ENCODE measurements around the gene ZGLP1.
"Not testable (repeated sequence)": the region's sequence is repeated elsewhere in the genome, so short reads cannot be mapped to it uniquely, and the experiment has no call there.

Gene ZGLP1

DNA sequence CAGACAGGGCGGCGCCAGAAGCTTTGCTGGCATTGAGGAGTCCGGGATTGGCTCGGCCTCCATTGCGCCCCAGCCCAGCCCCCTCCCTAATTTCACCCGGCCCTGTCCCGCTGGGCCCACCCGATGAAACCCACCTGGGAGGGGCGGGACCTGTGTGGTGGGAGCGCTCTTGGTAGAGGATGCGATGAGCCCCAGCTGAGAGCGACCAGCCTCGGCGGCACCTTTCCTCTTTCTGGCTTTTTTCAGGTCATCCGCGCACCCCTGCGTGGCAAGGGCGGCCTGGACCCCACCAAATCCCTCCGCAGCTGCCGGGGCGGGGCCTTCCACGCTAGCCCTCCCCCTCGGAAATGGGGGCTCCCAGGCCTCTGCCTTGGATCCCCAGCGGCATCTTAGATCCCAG is at the start of gene ZGLP1:
Gene ZGLP1, minus strand, starts transcription at position 393 of the 400 bp plus-strand sequence.
- DNase-seq (ENCODE audit: low spot score), result no peak

GRCh38 chr19:10356431-10356830 is 46.8 kb upstream of the ZGLP1 start:
- no peak for DNase-seq (ENCODE audit: low spot score)

GRCh38 chr19:10353793-10354391 is 44.3 kb upstream of the ZGLP1 start:
- DNase-seq (ENCODE audit: low spot score), result no peak

DNA sequence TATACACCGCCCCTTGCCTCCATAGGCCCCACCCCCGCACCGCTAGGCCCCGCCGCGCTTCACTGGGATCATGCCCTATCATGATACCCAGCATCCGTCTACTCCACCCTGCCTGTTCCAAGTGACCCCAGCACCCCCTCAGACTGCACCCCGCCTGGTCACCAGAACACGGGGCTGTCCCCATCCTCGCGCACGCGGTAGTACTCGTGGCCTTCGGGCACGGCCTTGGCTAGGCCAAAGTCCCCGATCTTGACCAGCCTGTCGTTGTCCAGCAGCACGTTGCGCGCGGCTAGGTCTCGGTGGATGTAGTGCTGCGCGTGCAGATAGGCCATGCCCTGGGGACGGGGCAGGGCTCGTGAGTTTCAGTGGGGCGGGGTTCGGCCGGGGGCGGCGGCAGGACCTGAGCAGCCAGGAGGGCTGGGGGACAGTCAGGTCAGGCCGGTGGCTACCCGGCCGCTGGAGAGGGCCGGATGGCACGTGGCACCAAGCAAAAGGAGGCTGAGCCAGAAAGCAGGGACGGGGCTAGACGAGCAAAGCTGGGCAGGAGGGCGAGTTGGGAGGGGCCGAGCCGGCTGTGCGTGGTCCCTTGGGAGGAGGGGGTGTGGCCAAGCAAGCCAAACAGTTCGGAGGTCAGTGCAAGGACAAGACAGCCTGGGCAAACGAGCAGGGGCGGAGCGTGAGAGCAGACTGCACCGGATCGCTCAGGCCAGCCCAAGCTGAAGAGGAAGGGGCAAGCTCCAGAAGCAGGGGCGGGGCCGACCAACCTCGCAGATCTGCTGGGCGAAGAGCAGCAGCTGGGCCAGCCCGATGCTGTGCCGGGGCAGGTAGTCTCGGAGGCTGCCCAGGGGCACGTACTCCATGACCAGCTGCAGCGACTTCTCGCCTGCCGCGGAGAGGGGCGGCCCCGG is 43.4 kb upstream of the ZGLP1 start:
- DNase-seq (ENCODE audit: low spot score), result no peak

DNA sequence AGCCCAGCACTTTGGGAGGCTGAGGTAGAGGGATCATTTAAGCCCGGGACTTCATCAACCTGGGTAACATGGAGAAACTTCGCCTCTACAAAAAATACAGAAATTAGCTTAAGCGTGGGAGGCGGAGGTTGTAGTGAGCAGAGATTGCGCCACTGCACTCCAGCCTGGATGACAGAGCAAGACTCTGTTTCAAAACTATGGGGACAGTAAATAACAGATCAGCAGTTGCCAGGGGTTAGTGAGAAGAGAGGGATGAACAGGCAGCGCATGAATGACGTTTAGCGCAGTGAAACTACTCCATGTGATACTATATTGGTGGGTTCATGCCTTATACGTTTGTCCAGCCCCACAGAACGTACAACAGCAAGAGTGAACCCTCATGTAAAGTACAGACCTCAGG is 36.9 kb upstream of the ZGLP1 start:
- DNase-seq (ENCODE audit: low spot score), result no peak

DNA sequence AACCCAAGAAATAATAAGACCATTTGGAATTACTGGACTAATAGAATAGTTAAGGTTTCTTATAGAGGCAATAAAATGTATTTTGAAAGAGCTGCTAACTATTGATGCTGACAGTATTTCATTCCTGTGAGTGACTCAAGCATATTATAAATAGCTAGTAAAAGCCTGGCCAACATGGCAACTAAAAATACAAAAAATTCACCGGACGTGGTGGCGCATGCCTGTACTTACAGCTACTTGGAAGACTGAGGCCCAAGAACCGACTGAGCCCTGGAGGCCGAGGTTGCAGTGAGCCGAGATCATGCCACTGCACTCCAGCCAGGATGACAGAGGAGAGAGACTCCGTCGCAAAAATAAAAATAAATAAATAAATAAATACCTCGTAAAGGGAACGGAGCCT is 35.2 kb upstream of the ZGLP1 start:
- no peak for DNase-seq (ENCODE audit: low spot score)

DNA sequence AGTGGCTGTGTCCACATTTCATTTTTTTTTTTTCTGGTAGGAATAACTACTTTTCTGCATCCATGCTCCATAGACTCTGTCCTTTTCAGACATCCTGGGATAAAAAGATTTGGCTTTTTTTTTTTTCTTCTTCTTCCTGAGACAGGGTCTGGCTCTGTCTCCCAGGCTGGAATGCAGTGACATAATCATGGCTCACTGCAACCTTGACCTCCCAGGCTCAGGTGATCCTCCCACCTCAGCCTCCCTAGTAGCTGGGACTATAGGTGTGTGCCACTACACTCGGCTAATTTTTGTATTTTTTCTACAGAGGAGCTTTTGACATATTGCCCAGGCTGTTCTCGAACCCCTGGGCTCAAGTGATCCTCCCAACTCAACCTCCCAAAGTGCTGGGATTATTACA is 33.9 kb upstream of the ZGLP1 start:
- no peak for DNase-seq (ENCODE audit: low spot score)

DNA sequence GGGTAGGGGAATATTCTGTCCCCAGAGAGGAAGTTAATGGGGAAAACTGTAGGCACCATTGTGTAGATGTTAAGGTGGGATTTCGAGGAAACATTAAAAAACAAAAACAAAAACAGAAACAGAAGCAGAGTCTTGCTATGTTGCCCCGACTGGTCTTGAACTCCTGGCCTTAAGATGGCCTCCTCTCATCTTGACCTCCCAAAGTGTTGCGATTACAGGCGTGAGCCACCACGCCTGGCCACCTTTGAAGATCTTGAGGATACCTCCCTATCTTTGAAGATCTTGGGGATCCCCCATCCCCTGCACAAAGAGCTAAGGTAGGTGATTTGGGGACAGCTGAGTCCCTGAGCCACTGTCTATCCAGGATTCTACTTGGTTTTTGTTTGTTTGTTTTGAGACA is 30.4 kb upstream of the ZGLP1 start:
- no peak for DNase-seq (ENCODE audit: low spot score)

- no peak for DNase-seq (ENCODE audit: low spot score)
These were observed 29.9 kb upstream of the ZGLP1 start, which contains the start of gene ICAM3 for GRCh38 chr19:10339380-10339960. Gene ICAM3, minus strand, starts transcription at chr19:10339624. Its CDS starts 10 bp downstream, at chr19:10339614.

DNA sequence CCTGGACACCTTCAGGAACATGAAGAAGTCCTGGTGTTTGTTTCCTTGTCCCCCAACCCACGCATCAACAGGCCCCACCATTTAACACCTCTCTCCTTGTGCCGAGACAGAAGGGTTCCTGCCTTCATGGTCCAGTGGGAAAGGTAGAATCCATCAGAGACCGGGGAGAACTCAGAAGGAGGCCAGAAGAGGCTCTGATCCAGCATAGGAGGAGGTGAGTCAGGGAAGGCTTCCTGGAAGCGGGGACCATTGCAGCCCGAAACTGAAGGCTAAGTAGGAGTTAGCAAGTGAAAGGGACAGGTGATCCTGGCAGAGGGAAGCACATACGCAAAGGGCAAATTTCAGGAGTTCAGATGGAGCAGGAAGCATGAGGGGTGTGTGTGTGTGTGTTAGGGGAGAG is 29.3 kb upstream of the ZGLP1 start:
- no peak for DNase-seq (ENCODE audit: low spot score)

DNA sequence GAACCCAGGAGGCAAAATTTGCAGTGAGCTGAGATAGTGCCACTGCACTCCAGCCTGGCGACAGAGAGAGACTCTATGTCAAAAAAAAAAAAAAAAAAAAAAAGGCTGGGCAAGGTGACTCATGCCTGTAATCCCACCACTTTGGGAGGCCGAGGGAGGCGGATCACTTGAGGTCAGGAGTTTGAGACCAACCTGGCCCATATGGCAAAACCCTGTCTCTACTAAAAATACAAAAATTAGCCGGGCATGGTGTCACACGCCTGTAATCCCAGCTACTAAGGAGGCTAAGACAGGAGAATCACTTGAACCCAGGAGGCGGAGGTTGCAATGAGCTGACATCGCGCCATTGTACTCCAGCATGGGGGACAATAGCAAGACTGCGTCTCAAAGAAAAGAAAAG is 27.1 kb upstream of the ZGLP1 start:
- not testable (repeated sequence) for DNase-seq (ENCODE audit: low spot score)

DNA sequence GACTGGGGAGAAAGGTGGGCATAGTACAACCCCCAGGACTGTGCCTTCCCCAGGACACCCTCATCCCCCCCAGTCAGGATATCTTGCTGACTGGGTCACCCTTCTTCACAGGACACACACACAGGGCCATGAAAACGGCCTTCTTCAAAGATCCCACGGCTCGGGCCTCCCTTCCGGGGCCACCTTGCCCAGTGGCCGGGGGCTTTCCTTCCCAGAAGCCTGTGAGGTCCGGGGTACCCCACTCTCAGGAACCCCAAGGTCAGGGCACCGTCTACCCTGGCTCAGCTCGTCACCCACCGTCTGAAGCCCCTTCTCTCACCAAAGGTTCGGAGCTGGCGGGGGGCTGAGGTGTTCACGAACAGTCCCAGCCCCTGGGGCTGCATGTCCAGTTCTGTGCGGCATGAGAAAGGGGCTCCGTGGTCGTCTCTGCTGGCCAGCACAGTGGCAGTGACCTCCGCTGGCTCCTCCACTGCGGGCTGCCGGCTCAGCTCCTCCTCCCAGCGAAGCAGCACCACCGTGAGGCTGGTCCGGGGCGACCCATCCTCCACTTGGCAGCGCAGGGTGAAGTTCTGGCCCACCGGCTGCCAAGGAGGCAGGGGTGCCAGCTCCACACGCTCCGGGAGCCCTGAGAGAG is 25.9 kb upstream of the ZGLP1 start:
- no peak for DNase-seq (ENCODE audit: low spot score)

DNA sequence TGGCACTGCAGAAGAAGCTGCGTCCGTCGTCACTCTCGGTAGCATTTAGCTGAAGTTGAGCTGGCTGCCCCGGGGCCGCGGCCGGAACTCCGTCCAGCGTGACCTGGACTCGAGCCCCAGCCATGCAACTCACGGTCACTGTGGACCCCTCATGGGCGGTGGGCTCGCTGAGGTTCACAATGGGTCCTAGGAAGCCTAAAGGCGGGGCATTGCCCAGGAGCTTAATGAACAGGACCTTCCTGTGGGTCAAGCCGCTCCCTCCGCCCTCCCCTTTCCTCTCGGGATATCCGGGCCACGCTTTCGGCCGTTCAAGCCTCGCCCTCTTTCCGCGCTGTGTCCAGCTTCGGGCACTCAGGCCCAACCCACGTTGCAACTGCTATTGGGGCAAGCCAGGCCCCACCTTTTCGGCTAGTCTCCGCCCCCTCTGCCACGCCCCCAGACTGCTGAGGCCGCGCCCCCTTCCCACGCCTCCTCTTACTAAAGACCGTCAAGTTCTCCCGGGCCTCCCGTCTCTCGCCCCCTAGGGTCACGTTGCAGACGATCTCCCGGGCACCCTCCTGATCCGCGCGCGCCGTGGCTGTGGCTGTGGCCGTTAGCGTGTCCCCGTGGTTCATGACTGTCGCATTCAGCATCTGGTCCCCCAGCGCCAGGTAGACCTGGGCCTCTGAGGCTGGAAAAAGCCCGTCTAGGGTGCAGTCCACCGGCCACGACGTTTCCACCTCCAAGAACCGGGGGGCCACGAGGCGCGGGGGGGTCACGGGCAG is 25.2 kb upstream of the ZGLP1 start:
- peak; percentile 74 for DNase-seq (ENCODE audit: low spot score)

DNA sequence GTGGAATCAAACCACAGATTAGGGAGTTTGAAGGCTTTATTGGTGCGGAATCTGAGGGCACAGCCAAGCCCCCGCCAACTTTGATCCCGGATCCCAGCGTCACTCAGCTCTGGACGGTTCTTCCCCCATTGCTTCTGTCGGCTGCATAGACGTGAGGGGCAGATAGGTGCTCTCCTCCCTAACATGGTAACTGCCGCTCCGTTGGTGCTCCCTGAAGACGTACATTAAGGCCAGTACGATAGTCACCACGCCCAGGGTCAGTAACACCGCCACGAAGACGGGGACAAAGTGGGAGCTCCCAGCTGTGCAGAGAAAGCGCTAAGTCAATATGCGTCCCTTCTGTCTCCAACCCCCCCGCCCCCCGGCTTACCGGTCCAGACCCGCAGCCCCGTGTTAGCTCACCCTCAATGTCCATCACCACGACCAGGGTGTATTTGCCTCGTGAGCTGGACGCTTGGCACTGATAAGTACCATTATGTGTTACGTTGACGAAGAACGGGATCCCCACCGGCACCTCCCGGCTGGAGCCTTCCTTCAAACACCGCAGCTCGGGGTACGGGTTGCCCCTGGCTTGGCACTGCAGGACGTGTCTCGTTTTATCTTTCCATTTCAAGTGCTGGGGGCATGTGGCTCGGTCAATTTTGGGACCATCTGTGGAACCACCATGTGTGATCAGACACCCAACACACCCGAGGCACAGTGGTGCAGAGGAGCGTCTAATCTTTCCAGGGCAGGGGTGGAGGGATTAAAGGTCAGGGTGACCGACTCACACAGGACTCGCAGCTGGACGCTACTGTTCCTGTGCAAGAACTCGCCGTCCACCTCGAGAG is 24.4 kb upstream of the ZGLP1 start:
- DNase-seq (ENCODE audit: low spot score), result no peak

- peak; percentile 97 for DNase-seq (ENCODE audit: low spot score)
These were observed 23.5 kb upstream of the ZGLP1 start, which contains the start of gene RAVER1 for GRCh38 chr19:10332965-10333757. Gene RAVER1, minus strand, starts transcription at chr19:10333529. Its CDS starts 22 bp downstream, at chr19:10333507.

- DNase-seq (ENCODE audit: low spot score), result no peak
These were observed 22.7 kb upstream of the ZGLP1 start for GRCh38 chr19:10332158-10332964.

GRCh38 chr19:10329555-10329954 is 19.9 kb upstream of the ZGLP1 start:
- no peak for DNase-seq (ENCODE audit: low spot score)

GRCh38 chr19:10328558-10329429 is 19.2 kb upstream of the ZGLP1 start:
- DNase-seq (ENCODE audit: low spot score), result no peak
